Stimulated activated CD4-positive, alpha-beta T cell treated with anti-CD3 and anti-CD28 coated beads, TNF-alpha, amount 100 ng/mL, for 24 hours (primary cell): ENCODE measurements around the gene EPHB2.

ENCODE experiments used
- DNase-seq, 3 experiments: peaks; one replicate each; pipeline ENCODE4 v3.0.0-alpha.2; 2020; ENCODE audit warnings: low read depth in 3 of 3

EPHB2 gene

GRCh38 chr1:22880174-22880601 is 169.5 kb downstream of the EPHB2 start:
- no peak for DNase-seq

GRCh38 chr1:22883406-22883805 is 172.8 kb downstream of the EPHB2 start:
- DNase-seq, result no peak

GRCh38 chr1:22884806-22885530 is 174.3 kb downstream of the EPHB2 start:
- no peak for DNase-seq

DNA sequence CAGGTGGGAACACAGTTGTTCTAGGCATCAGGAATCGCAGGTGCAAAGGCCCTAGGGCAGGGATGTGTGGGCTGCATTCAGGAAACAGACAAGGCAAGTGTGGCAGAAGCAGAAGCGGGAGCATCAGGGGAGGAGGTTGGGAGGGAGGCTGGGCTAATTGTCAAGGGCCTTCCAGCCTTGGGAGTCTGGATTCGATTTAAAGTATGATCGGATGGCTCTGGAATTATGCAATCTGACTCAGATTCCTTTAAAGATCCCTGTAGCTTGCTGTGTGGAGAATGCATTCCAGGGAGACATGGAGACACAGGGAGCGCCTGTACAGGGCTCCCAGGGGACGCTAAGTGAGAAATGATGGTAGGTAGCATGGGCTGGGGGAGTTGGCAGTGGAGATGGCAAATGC is 175.6 kb downstream of the EPHB2 start:
- no peak for DNase-seq

DNA sequence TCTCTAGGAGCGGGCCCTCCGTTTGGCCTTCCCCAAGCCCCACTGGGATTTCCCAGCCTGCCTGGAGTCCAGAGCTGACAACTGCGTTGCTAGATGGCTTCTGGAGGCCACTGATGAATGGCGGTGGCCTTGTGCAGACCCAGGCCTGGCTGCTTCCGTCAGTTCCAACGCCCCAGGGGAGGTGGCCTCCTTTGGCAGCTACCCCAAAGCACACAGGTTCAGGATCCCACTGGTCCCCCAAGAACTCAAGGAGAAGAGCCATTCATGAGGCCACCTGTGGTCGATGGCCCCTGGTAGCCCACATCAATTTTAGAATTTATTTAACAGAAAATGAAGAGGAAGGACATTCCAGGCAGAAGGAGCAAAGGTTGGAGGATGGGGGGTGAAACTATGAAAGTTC is 176.9 kb downstream of the EPHB2 start:
- no peak for DNase-seq

DNA sequence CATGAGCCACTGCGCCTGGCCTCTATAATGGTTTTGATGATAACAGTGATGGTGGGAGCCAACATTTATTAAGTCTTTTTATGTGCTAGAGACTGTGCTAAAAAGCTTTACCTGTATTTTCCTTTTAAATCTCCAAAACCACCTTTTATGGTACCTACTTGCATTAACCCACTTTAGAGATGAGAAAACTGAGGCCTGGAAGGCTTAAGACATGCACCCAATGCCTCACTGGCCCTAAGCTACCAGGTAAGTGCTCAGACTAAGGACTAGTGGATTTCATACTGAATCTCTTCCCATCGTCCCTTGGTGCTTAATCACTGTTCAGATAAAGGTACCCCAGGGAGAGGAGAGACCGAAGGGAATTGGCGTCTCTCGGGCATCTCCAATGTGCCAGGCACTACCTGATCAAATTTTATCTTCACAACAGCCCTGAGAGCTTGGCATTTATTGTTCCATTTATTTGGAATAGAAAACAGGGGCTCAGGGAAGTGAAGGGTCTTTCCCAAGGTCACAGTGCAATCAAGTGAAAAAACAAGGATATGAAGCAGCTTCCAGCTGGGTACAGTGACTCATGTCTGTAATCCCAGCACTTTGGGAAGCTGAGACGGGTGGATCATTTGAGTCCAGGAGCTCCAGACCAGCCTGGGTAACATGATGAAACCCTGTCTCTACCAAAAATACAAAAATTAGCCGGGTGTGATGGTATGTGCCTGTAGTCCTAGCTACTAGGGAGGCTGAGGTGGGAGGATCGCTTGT is 177.9 kb downstream of the EPHB2 start:
- DNase-seq, result no peak

DNA sequence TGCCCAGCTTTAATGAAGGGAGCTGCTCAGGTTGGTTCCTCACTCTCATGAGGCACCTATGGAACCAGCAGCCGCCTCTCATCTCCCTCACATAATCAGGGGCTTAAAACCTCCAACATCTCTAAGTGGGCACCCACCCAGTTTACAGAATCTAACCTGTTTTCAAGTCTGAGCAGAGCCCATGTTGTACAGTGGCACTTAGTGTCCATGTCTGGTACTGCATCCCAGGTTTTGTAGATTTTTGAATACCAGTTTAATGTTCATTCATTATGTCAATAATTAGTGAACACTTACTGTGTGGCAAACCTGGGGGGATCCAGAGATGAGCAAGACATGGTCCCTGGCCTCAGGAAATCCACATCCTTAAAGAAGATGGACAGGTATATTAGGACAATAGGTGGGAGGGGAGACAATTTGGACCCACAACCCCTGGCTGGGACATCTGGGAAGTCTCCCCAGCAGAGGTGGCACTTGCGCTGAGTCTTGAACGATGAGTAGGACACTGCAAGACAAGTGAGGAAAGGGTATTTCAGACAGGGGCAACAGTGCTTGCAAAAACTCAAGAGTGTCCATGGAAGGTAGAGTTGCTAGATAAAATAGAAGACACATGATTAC is 178.7 kb downstream of the EPHB2 start:
- DNase-seq, result no peak

DNA sequence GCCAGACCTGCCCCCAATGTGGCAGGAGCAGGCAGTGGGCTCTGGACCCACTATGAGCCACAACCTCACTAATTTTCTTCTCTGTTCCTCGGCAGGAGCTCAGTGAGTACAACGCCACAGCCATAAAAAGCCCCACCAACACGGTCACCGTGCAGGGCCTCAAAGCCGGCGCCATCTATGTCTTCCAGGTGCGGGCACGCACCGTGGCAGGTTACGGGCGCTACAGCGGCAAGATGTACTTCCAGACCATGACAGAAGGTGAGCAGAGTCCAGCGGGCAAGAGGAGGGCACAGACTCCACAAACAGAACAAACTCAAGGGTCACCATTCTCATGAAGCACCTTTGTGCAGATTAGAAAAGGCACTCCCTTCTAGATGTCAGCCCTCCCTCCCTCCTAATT is 182.2 kb downstream of the EPHB2 start:
- DNase-seq, result no peak

- DNase-seq, result no peak
Observed at GRCh38 chr1:22893292-22893691, 182.7 kb downstream of the EPHB2 start.

DNA sequence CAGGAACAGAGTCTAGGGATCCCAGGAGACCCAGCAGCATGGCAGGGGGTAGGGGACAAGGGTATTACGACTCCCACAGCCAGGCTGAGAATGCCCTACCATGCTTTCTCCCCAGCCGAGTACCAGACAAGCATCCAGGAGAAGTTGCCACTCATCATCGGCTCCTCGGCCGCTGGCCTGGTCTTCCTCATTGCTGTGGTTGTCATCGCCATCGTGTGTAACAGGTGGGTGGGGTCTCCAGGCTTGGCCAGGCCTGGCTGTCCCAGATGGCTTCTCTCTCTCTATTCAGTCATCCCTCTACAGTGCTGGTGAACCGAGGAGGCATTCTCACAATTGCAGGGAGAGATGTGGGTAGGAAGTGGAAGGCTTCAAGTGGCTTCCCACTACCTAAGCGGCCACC is 184.7 kb downstream of the EPHB2 start:
- DNase-seq, result no peak

GRCh38 chr1:22896184-22896583 is 185.5 kb downstream of the EPHB2 start:
- no peak for DNase-seq

GRCh38 chr1:22900451-22900850 is 189.8 kb downstream of the EPHB2 start:
- no peak for DNase-seq

- DNase-seq, result no peak
Observed at GRCh38 chr1:22903113-22903512, 192.5 kb downstream of the EPHB2 start.

DNA sequence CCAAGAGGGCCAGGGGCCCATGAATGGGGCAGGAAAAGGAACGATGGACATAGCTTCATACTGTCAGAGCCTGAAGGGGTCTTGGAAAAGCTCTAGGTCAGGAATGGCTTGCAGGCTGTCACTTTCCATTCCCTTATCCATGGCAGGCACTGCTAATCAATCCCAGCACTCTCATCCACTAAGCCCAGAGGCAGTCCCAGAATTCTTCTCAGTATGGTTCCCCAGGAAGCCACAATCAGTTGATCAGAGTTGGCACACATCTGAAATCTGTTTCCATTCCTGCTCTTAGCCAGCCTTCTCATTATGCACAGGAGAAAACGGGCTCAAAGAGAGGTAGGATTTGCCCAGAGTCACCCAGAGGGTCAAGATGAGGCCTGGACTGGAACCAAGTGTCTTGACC is 196.3 kb downstream of the EPHB2 start:
- no peak for DNase-seq

DNA sequence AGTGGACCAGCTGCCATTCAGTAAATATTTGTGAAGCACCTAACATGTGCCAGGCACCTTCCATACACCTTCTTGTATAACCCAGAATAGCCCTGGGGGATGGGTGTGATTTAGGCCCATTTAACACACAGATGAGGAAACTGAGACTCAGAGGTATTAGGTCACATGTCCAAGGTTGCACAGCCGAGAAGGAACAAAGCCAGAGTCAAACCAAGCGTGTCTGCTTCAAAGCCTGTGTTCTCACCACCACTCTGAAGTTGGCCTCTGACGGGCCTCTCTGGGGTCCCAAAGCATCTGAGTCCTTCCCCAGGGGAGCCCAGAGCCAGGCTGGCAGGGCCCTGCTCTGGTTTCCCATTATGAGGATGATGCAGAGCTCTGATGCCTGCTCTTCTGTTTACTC is 196.9 kb downstream of the EPHB2 start:
- DNase-seq, result no peak

DNA sequence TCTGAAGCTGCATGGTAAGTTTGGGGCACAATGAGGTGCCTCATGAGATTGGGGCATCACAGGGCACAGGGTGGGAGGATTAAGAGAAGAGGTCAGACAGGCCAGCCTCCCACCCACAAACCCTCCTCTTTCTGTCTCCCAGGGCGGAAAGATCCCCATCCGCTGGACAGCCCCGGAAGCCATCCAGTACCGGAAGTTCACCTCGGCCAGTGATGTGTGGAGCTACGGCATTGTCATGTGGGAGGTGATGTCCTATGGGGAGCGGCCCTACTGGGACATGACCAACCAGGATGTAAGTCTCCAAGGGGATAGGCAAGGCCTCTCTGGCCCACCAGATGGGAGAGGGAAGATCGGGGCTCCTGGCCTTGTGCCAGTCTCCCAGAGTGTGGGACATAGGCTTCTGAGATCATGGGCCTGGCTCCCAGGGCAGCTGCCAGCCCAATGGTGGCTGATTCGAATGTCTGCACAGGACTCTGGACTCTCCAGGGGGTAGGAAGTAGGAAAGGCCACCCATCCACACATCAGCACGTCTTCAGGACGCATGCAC is 198.3 kb downstream of the EPHB2 start:
- DNase-seq, result no peak

- no peak for DNase-seq
Observed at GRCh38 chr1:22910286-22910685, 199.6 kb downstream of the EPHB2 start.

- DNase-seq, result no peak
Observed at GRCh38 chr1:22910986-22911651, 200.5 kb downstream of the EPHB2 start.

GRCh38 chr1:22912311-22912710 is 201.7 kb downstream of the EPHB2 start:
- DNase-seq, result no peak

GRCh38 chr1:22913421-22914141 is 202.9 kb downstream of the EPHB2 start:
- DNase-seq, result no peak

GRCh38 chr1:22914156-22914555 is 203.5 kb downstream of the EPHB2 start:
- DNase-seq, result no peak
